GM23248 (cell line): Measurements from ENCODE around the gene DNAJC28. TPM values are rescaled to one million over a fixed set of nuclear protein-coding genes. Genes with fewer than 3 reads are reported as not detected.
A peak's percentile ranks its signal among the peaks of the same experiment; 100 is the strongest.
"Not testable (repeated sequence)": the region's sequence is repeated elsewhere in the genome, so short reads cannot be mapped to it uniquely, and the experiment has no call there.

Experiments
- DNase-seq: peaks from one replicate; pipeline ENCODE4 v3.0.0-alpha.2; 2015
- H2AFZ ChIP-seq: fragments of 200-600 bp; sonication (generic); 2 replicates; pipeline ENCODE4 v1.6.1; 2016; ENCODE audit warnings: antibody characterized with exemption
- H3F3A ChIP-seq: fragments of 200-600 bp; sonication (generic); 2 replicates; pipeline ENCODE4 v1.6.1; 2016; ENCODE audit warnings: mild to moderate bottlenecking, antibody characterized with exemption, mixed run types; ENCODE audit not compliant: insufficient read depth
- H3K27ac ChIP-seq: fragments of 200-600 bp; sonication (generic); 2 replicates; pipeline ENCODE4 v1.5.1; 2016; ENCODE audit warnings: mild to moderate bottlenecking
- H3K27me3 ChIP-seq: fragments of 200-600 bp; sonication (generic); replicated peaks from 2 replicates; pipeline ENCODE4 v1.6.1; 2016; ENCODE audit warnings: mild to moderate bottlenecking; ENCODE audit not compliant: insufficient read depth
- H3K36me3 ChIP-seq: fragments of 200-600 bp; sonication (generic); 2 replicates; pipeline ENCODE4 v1.6.1; 2016; ENCODE audit warnings: low read depth, mild to moderate bottlenecking
- H3K4me1 ChIP-seq: fragments of 200-600 bp; sonication (generic); 2 replicates; pipeline ENCODE4 v1.6.1; 2016; ENCODE audit warnings: mild to moderate bottlenecking; ENCODE audit not compliant: insufficient read depth
- H3K4me2 ChIP-seq: fragments of 200-600 bp; sonication (generic); one replicate; pipeline ENCODE4 v1.6.1; 2016; ENCODE audit warnings: mild to moderate bottlenecking; ENCODE audit not compliant: unreplicated experiment
- H3K4me3 ChIP-seq: fragments of 200-600 bp; sonication (generic); 2 replicates; pipeline ENCODE4 v1.5.1; 2016; ENCODE audit warnings: mild to moderate bottlenecking
- H3K79me2 ChIP-seq: fragments of 200-600 bp; sonication (generic); 2 replicates; pipeline ENCODE4 v1.6.1; 2016; ENCODE audit warnings: mild to moderate bottlenecking; ENCODE audit not compliant: insufficient read depth
- H3K9ac ChIP-seq: fragments of 200-600 bp; sonication (generic); 2 replicates; pipeline ENCODE4 v1.6.1; 2016; ENCODE audit warnings: mild to moderate bottlenecking
- H3K9me2 ChIP-seq: fragments of 200-600 bp; sonication (generic); 2 replicates; pipeline ENCODE4 v1.6.1; 2016; ENCODE audit warnings: mixed run types, mild to moderate bottlenecking, moderate library complexity; ENCODE audit not compliant: insufficient read depth
- H3K9me3 ChIP-seq: fragments of 200-600 bp; sonication (generic); one replicate; pipeline ENCODE4 v1.6.1; 2017; ENCODE audit warnings: low read depth
- H4K20me1 ChIP-seq: fragments of 200-600 bp; sonication (generic); 2 replicates; pipeline ENCODE4 v1.6.0; 2016; ENCODE audit not compliant: insufficient read depth
- EZH2 ChIP-seq: fragments of 200-600 bp; sonication (generic); IDR thresholded peaks from 2 replicates; pipeline ENCODE4 v1.6.1; 2018; ENCODE audit warnings: antibody characterized with exemption, mild to moderate bottlenecking; ENCODE audit not compliant: insufficient read depth, poor library complexity, severe bottlenecking
- EZH2phosphoT487 ChIP-seq: fragments of 200-600 bp; sonication (generic); IDR thresholded peaks from 2 replicates; pipeline ENCODE4 v1.6.1; 2018; ENCODE audit warnings: antibody characterized with exemption, moderate library complexity, mild to moderate bottlenecking, low read depth; ENCODE audit not compliant: insufficient read depth
- WGBS, 2 experiments: methylation state at CpG; one replicate each; pipeline ENCODE4 v1.1.6; 2015 to 2017; ENCODE audit warnings: low lambda C conversion rate in 2 of 2, low coverage in 1 of 2; ENCODE audit errors: missing lambda C conversion rate in 2 of 2; 5-methylcytosine and 5-hydroxymethylcytosine counted together
- in situ Hi-C: fragments of 300-500 bp; cut with MboI; formaldehyde crosslinking; loops from 2 replicates; pipeline ENCODE4 v1.15.0; 2020
- polyA plus RNA-seq: library from polyadenylated mRNA; unstranded; fragments of >200 nt; fragmentation: Nextera tagmentation; extraction: Ambion mirVana; gene quantifications from 2 replicates; pipeline ENCODE4 v1.2.1, GENCODE V29; 2016
- total RNA-seq: library from RNA; depleted of rRNA; stranded (reverse); fragments of >200 nt; shearing (Covaris generic); gene quantifications from 2 replicates; pipeline ENCODE4 v1.2.3, GENCODE V29; 2014

Gene DNAJC28
- total and polyA plus RNA-seq, 2 experiments from 2014 or later, result 2.0 to 2.4 TPM

- in situ Hi-C loops, result no loop called here
- Histone ChIP-seq H3K27me3 (no peaks in the 10 kb centered on the region), H3K27ac (no peak overlapping the region), H2AFZ (no peak overlapping the region), H4K20me1 (no peaks in the 10 kb centered on the region), H3K4me2 (no peak overlapping the region), H3K36me3 (peaks cover 9% of the 10 kb centered on the region; the same call in 1 of the 2 replicates), H3K9me2 (no peaks in the 10 kb centered on the region), H3F3A (no peaks in the 10 kb centered on the region), H3K79me2 (no peaks in the 10 kb centered on the region), H3K9me3 (no peaks in the 10 kb centered on the region), H3K4me3 (no peak overlapping the region), H3K4me1 (peaks cover 5% of the 10 kb centered on the region), H3K9ac (no peak overlapping the region; the same call in 1 of the 2 replicates)
- no peak for TF ChIP-seq EZH2phosphoT487
- no peak for TF ChIP-seq EZH2
- DNase-seq, result peak; percentile 38
- 22 to 50% methylated on average over 1 of the region's 1 CpG for WGBS, 2 experiments
These were observed 39.9 kb downstream of the DNAJC28 start for GRCh38 chr21:33451634-33452071.

- Histone ChIP-seq H3K36me3 (no peaks in the 10 kb centered on the region), H4K20me1 (no peaks in the 10 kb centered on the region), H3K4me3 (no peak overlapping the region), H3K9ac (no peak overlapping the region), H3K27ac (no peak overlapping the region), H3K4me1 (peaks cover 5% of the 10 kb centered on the region), H3K79me2 (no peaks in the 10 kb centered on the region), H2AFZ (no peak overlapping the region), H3K9me3 (no peaks in the 10 kb centered on the region), H3K27me3 (no peaks in the 10 kb centered on the region), H3K4me2 (no peak overlapping the region), H3K9me2 (no peaks in the 10 kb centered on the region), H3F3A (peaks cover 5% of the 10 kb centered on the region; the same call in 1 of the 2 replicates)
- 84 to 88% methylated on average over 4 of the region's 4 CpGs for WGBS, 2 experiments
- no peak for TF ChIP-seq EZH2phosphoT487
- no peak for TF ChIP-seq EZH2
- in situ Hi-C loops, result no loop called here
- DNase-seq, result no peak
These were observed 41.9 kb downstream of the DNAJC28 start for GRCh38 chr21:33449616-33450015.

GRCh38 chr21:33446620-33447019 is 44.9 kb downstream of the DNAJC28 start:
- H3K79me2 ChIP-seq, H3K4me3 ChIP-seq, H4K20me1 ChIP-seq, H3K4me1 ChIP-seq, H3K27ac ChIP-seq, DNase-seq, H3K9me3 ChIP-seq, H3K36me3 ChIP-seq, H3K9ac ChIP-seq, in situ Hi-C loops, H3K4me2 ChIP-seq, H2AFZ ChIP-seq, H3K9me2 ChIP-seq, H3K27me3 ChIP-seq: not testable (repeated sequence)
- H3F3A ChIP-seq, result peaks cover 22% of the 10 kb centered on the region; the same call in 1 of the 2 replicates
- 96 to 97% methylated on average over 6 of the region's 6 CpGs for WGBS, 2 experiments

GRCh38 chr21:33444499-33444898 is 47.0 kb downstream of the DNAJC28 start:
- Histone ChIP-seq H3K27me3 (no peaks in the 10 kb centered on the region), H3K36me3 (no peaks in the 10 kb centered on the region), H3K4me2 (no peak overlapping the region), H3K9me3 (no peaks in the 10 kb centered on the region), H3F3A (peaks cover 34% of the 10 kb centered on the region; the same call in 1 of the 2 replicates), H3K9me2 (no peaks in the 10 kb centered on the region), H2AFZ (no peak overlapping the region), H4K20me1 (no peaks in the 10 kb centered on the region), H3K4me3 (no peak overlapping the region), H3K9ac (no peak overlapping the region), H3K4me1 (peaks cover 13% of the 10 kb centered on the region), H3K79me2 (no peaks in the 10 kb centered on the region), H3K27ac (no peak overlapping the region)
- WGBS, 2 experiments, result 50% methylated on average over 2 of the region's 2 CpGs
- no peak for TF ChIP-seq EZH2phosphoT487
- TF ChIP-seq EZH2, result no peak
- DNase-seq, result no peak
- in situ Hi-C loops, result no loop called here

GRCh38 chr21:33443194-33443593 is 48.3 kb downstream of the DNAJC28 start:
- Histone ChIP-seq H3K79me2 (no peaks in the 10 kb centered on the region), H3K4me2 (no peak overlapping the region), H3K27me3 (no peaks in the 10 kb centered on the region), H2AFZ (no peak overlapping the region), H3F3A (peaks cover 34% of the 10 kb centered on the region; the same call in 1 of the 2 replicates), H3K9me3 (no peaks in the 10 kb centered on the region), H3K4me1 (peaks cover 13% of the 10 kb centered on the region), H4K20me1 (no peaks in the 10 kb centered on the region), H3K27ac (no peak overlapping the region), H3K9me2 (no peaks in the 10 kb centered on the region), H3K4me3 (no peak overlapping the region), H3K9ac (no peak overlapping the region), H3K36me3 (0 out of 2 replicates have a peak, but pooled peaks cover 2% of the 10 kb centered on the region)
- in situ Hi-C loops, result no loop called here
- 85 to 87% methylated on average over 5 of the region's 5 CpGs for WGBS, 2 experiments
- TF ChIP-seq EZH2phosphoT487 (no peak), EZH2 (no peak)
- no peak for DNase-seq
